ENCODE results near the gene GPANK1. TPM values are rescaled to one million over a fixed set of nuclear protein-coding genes. Genes with fewer than 3 reads are reported as not detected.
A peak's percentile ranks its signal among the peaks of the same experiment; 100 is the strongest.

The GPANK1 gene
- total RNA-seq, 1 experiment from 2014 or later: 32.0 TPM

DNA sequence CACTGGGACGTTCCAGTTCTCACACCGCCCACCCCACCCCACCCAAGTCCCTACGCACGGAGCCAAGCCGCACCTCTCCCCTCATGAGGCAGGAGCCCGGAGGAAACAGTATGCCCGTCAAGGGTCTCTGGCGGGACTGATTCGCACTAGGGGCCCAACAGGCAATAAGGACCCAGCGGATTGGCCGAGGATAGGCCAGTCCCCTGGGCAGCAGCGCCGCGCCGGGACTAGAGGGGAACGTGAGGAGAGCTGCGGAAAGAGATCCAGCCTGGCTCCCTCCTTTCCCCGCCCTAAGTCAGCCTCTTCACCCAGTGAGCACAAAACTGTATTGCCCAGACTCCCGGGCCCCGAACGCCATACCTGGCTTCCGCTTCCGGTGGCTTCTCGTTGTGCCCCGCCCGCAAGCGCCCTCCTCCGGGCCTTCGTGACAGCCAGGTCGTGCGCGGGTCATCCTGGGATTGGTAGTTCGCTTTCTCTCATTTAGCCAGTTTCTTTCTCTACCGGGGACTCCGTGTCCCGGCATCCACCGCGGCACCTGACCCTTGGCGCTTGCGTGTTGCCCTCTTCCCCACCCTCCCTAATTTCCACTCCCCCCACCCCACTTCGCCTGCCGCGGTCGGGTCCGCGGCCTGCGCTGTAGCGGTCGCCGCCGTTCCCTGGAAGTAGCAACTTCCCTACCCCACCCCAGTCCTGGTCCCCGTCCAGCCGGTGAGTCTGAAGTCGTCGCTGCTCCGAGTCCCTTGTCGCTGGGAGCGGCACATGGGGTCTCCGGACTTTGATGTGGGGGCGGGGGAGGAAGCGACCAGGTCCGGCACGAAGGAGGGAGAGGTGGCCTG lies 922 bp upstream of the GPANK1 start, which contains the start of gene CSNK2B:
Gene CSNK2B, plus strand, starts transcription at position 580 of the 836 bp plus-strand sequence. CDS start 752 bp downstream, outside the sequence.
- peak; percentile 99 for DNase-seq (ENCODE audit: low spot score)
- CTCF ChIA-PET: interaction anchor here (1.0 kb wide), 1 partner anchor 67 kb away, joined by 3 read pairs; no protein-coding TSS in a partner anchor
- peaks cover 20% of the 10 kb centered on the region for H3K4me1 ChIP-seq (ENCODE audit: insufficient read depth, low read length, poor library complexity, severe bottlenecking)
- H3K27ac ChIP-seq (ENCODE audit: low read depth, low read length, poor library complexity, severe bottlenecking): peak within 1 kb of the TSS; percentile 97
- H3K4me3 ChIP-seq (ENCODE audit: low read depth, low read length, poor library complexity, severe bottlenecking): peak within 1 kb of the TSS; percentile 94
- BruUV-seq (replicated peaks): no TSS peak
- POLR2A ChIA-PET (ENCODE audit: low non-redundant PET): interaction anchor here (0.7 kb wide), 1 partner anchor 165 kb away, joined by 4 read pairs; no protein-coding TSS in a partner anchor
- no peaks in the 10 kb centered on the region for H3K9me3 ChIP-seq (ENCODE audit: low read depth, low read length, poor library complexity, severe bottlenecking)
- H3K36me3 ChIP-seq (ENCODE audit: insufficient read depth, low read length, poor library complexity, severe bottlenecking): peaks cover 54% of the 10 kb centered on the region
- TF ChIP-seq EZH2 (IDR thresholded peaks at IDR 0.05; ENCODE audit: borderline replicate concordance, low read depth, low read length, poor library complexity, severe bottlenecking): no peak
- TF ChIP-seq, protein P1, sequence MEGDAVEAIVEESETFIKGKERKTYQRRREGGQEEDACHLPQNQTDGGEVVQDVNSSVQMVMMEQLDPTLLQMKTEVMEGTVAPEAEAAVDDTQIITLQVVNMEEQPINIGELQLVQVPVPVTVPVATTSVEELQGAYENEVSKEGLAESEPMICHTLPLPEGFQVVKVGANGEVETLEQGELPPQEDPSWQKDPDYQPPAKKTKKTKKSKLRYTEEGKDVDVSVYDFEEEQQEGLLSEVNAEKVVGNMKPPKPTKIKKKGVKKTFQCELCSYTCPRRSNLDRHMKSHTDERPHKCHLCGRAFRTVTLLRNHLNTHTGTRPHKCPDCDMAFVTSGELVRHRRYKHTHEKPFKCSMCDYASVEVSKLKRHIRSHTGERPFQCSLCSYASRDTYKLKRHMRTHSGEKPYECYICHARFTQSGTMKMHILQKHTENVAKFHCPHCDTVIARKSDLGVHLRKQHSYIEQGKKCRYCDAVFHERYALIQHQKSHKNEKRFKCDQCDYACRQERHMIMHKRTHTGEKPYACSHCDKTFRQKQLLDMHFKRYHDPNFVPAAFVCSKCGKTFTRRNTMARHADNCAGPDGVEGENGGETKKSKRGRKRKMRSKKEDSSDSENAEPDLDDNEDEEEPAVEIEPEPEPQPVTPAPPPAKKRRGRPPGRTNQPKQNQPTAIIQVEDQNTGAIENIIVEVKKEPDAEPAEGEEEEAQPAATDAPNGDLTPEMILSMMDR (conservative IDR thresholded peaks at IDR 0.05; ENCODE audit: low read depth, low read length): no peak
- H3K27me3 ChIP-seq (replicated peaks; ENCODE audit: insufficient read depth, low read depth, low read length, poor library complexity): no peaks in the 10 kb centered on the region
- intact Hi-C loops (cut with micrococcal nuclease; ENCODE audit: unreplicated experiment): loop anchor here (2.0 kb wide), 2 partner anchors 73 to 169 kb away; no protein-coding TSS in a partner anchor

DNA sequence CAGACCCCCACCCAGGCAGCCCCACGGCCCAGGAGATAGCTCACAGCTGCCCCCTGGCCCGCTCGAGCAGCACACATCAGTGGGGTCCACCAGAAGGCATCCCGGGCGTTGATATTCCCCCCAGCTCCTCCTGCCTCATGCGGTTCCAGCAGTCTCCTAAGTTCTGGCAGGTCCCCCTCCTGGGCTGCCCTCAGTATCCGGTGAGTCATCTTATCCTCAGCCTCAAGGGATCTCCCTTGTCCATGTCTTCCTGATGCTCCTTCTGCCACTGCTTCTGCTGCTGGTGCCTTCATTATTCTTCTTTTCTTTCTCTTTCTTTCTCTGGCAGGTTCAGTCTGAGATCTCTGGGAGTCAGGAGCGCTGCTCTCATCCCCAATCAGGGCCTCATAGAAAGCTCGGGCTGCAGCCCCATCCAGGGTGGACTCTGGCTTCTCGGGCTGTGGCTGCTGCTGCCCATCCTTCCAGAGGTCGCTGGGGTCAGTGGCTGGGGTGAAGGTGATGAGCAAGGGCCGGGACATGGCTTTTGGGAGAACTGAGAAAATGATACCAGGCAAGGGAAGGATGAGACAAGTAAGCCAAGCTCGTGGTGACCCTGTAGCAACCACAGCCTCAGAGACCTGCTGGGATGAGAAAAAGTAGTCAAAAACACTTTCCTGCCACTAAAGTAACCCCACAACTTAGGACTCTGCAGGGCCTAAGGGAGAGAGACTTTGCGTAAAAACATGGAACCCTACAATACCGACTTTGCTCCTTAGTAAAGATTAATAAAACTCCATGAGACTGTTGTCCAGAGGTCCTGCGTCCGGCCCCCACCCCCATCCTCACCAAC lies 622 bp downstream of the GPANK1 start:
- CTCF ChIA-PET: interaction anchor here (0.5 to 1.0 kb wide), 4 partner anchors 65 to 288 kb away, joined by 3 read pairs; no protein-coding TSS in a partner anchor
- POLR2A ChIA-PET (ENCODE audit: low non-redundant PET): interaction anchor here (0.5 to 0.7 kb wide), 3 partner anchors 12 to 234 kb away, joined by 3 to 6 read pairs (median 4); partner anchors contain the start of gene BAG6
- peak; percentile 83 for DNase-seq (ENCODE audit: low spot score)
- Histone ChIP-seq H3K4me1 (ENCODE audit: insufficient read depth, low read length, poor library complexity, severe bottlenecking) (peaks cover 24% of the 10 kb centered on the region), H3K4me3 (ENCODE audit: low read depth, low read length, poor library complexity, severe bottlenecking) (peak overlapping the region; percentile 94), H3K27me3 (replicated peaks; ENCODE audit: insufficient read depth, low read depth, low read length, poor library complexity) (no peaks in the 10 kb centered on the region), H3K27ac (ENCODE audit: low read depth, low read length, poor library complexity, severe bottlenecking) (peak overlapping the region; percentile 97), H3K36me3 (ENCODE audit: insufficient read depth, low read length, poor library complexity, severe bottlenecking) (peaks cover 39% of the 10 kb centered on the region), H3K9me3 (ENCODE audit: low read depth, low read length, poor library complexity, severe bottlenecking) (no peaks in the 10 kb centered on the region)
- intact Hi-C loops (cut with micrococcal nuclease; ENCODE audit: unreplicated experiment): loop anchor here (2.0 to 5.0 kb wide), 3 partner anchors 42 to 171 kb away; partner anchors contain the start of gene PRRC2A
- TF ChIP-seq, protein P1 (conservative IDR thresholded peaks at IDR 0.05; ENCODE audit: low read depth, low read length): no peak
- no peak for TF ChIP-seq EZH2 (IDR thresholded peaks at IDR 0.05; ENCODE audit: borderline replicate concordance, low read depth, low read length, poor library complexity, severe bottlenecking)
- TSS peak; percentile 65 for BruUV-seq (replicated peaks)

Data from A673 (cell line).